Endothelial cell (in vitro differentiated cells): ENCODE results near the gene ABCD3. TPM values are rescaled to one million over a fixed set of nuclear protein-coding genes. Genes with fewer than 3 reads are reported as not detected.

Experiments used
- DNase-seq: peaks from one replicate; pipeline ENCODE4 v3.0.0; 2021; ENCODE audit warnings: low spot score
- H3K27ac Mint-ChIP-seq: one replicate; pipeline ENCODE4 v1.8.0; 2021; ENCODE audit warnings: mixed read lengths, inconsistent platforms; ENCODE audit not compliant: unreplicated experiment
- H3K27me3 Mint-ChIP-seq: one replicate; pipeline ENCODE4 v1.8.0; 2021; ENCODE audit warnings: mild to moderate bottlenecking, moderate library complexity, mixed read lengths, inconsistent platforms; ENCODE audit not compliant: unreplicated experiment
- H3K36me3 Mint-ChIP-seq: one replicate; pipeline ENCODE4 v1.8.0; 2021; ENCODE audit warnings: mild to moderate bottlenecking, low read depth, mixed read lengths, inconsistent platforms; ENCODE audit not compliant: unreplicated experiment
- H3K4me1 Mint-ChIP-seq: one replicate; pipeline ENCODE4 v1.8.0; 2021; ENCODE audit warnings: mild to moderate bottlenecking, mixed read lengths, inconsistent platforms; ENCODE audit not compliant: unreplicated experiment
- H3K4me3 Mint-ChIP-seq: one replicate; pipeline ENCODE4 v1.8.0; 2021; ENCODE audit warnings: mild to moderate bottlenecking, mixed read lengths, inconsistent platforms; ENCODE audit not compliant: unreplicated experiment
- H3K9me3 Mint-ChIP-seq: one replicate; pipeline ENCODE4 v1.8.0; 2021; ENCODE audit warnings: mixed read lengths, inconsistent platforms; ENCODE audit not compliant: unreplicated experiment
- CTCF ChIP-seq: fragments of 200-600 bp; sonication (generic); IDR thresholded peaks from one replicate; pipeline ENCODE4 v1.5.0; 2021; ENCODE audit warnings: antibody characterized with exemption; ENCODE audit not compliant: unreplicated experiment
- total RNA-seq: library from RNA; stranded (reverse); fragmentation: NEBNext Ultra II Directional; extraction: Animal tissue kit (Norgen Biotek cat#: 25700); gene quantifications from one replicate; pipeline ENCODE4 v1.2.1, GENCODE V29; 2021; ENCODE audit not compliant: unreplicated experiment

ABCD3 gene
- total RNA-seq, 1 donor from 2014 or later = 59.6 TPM

GRCh38 chr1:94539496-94539895 lies 121.3 kb downstream of the ABCD3 start:
- no peak overlapping the region for H3K27ac Mint-ChIP-seq

GRCh38 chr1:94540440-94541245 lies 122.5 kb downstream of the ABCD3 start:
- Mint-ChIP-seq H3K36me3 (peaks cover 8% of the 10 kb centered on the region), H3K4me3 (peak overlapping the region; percentile 90), H3K27ac (no peak overlapping the region), H3K27me3 (peaks cover 9% of the 10 kb centered on the region), H3K4me1 (peaks cover 13% of the 10 kb centered on the region), H3K9me3 (no peaks in the 10 kb centered on the region)
- no peak for DNase-seq
- no peak for TF ChIP-seq CTCF

More at GRCh38 chr1:94539496-94539895, 121.3 kb downstream of the ABCD3 start:
- no peaks in the 10 kb centered on the region for H3K9me3 Mint-ChIP-seq
- DNase-seq = no peak
- H3K4me3 Mint-ChIP-seq = no peak overlapping the region
- no peak for TF ChIP-seq CTCF
- H3K36me3 Mint-ChIP-seq = peaks cover 8% of the 10 kb centered on the region
- H3K4me1 Mint-ChIP-seq = peaks cover 13% of the 10 kb centered on the region
- H3K27me3 Mint-ChIP-seq = peaks cover 8% of the 10 kb centered on the region

- DNase-seq = peak; percentile 71
- Mint-ChIP-seq H3K4me3 (peak within 1 kb of the TSS; percentile 90), H3K27me3 (peaks cover 9% of the 10 kb centered on the region), H3K36me3 (peaks cover 8% of the 10 kb centered on the region), H3K27ac (no peak within 1 kb of the TSS), H3K4me1 (peaks cover 13% of the 10 kb centered on the region), H3K9me3 (no peaks in the 10 kb centered on the region)
- TF ChIP-seq CTCF = no peak
Measured at GRCh38 chr1:94541246-94542087, 123.3 kb downstream of the ABCD3 start, which contains the start of gene F3. F3 (minus strand) TSS chr1:94541759; CDS start chr1:94541636, 123 bp downstream.

- H3K36me3 Mint-ChIP-seq = peaks cover 8% of the 10 kb centered on the region
- H3K27me3 Mint-ChIP-seq = peaks cover 9% of the 10 kb centered on the region
- H3K9me3 Mint-ChIP-seq = no peaks in the 10 kb centered on the region
- peak overlapping the region; percentile 89 for H3K4me3 Mint-ChIP-seq
- H3K4me1 Mint-ChIP-seq = peaks cover 13% of the 10 kb centered on the region
- H3K27ac Mint-ChIP-seq = no peak overlapping the region
- DNase-seq = no peak
- no peak for TF ChIP-seq CTCF
Measured at GRCh38 chr1:94542088-94542870, 124.1 kb downstream of the ABCD3 start.
